ENCODE measurements around the gene OTOGL.

Gene OTOGL

DNA sequence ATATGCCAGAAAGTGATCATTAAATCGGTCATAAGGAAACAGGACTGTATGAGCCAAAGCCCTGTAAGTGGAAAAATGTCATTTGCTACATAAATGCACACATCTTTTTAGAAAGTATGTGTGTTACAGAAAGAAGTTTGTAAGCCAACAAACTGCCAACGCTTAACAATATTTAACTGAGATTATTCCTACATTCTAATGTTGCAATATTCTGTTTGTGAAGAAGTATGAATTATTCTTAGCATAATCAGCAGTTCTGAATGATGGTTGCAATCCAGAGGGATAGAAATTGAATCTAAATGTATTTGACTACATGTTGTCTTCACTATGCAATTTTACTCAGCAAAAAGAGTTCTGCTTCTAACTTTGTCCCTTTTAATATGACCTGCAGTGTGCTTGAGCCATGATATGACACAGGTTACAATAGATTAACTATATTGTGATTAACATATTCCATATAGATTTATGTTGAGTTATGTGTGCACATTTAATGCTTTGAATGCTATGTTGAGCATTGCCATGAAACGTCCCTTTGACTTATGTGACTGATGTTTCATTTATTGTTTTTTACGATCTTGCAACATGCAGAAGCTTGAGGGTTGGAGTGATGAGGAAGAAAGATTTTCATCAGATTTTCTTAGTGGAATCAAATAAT, 277.9 kb downstream of the OTOGL start:
- no peak for DNase-seq (ENCODE audit: low spot score)

GRCh38 chr12:80381121-80381520, 281.8 kb downstream of the OTOGL start:
- DNase-seq (ENCODE audit: low spot score): no peak

GRCh38 chr12:80382254-80382653, 282.9 kb downstream of the OTOGL start:
- DNase-seq (ENCODE audit: low spot score): no peak

- DNase-seq (ENCODE audit: low spot score): no peak
Measured at GRCh38 chr12:80400571-80400991, 301.2 kb downstream of the OTOGL start.

DNA sequence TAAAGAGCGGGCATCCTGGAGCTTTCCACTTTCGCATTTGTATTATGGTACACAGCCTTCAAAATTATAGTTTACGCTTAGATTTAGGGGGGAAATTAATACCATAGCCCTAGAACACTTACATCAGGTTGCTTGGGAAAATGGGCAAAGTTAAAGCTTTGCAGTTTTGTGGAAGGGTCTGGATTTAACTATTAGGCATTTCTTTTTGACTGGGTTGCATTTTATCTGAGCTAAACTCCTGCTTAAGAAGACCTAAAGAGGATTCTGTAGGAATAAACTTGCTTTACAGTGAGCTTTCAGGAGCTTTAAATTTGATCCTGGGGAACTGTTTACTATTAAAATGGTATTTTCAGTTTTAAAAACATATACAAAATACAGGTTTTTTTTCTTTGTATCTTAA, 301.9 kb downstream of the OTOGL start:
- DNase-seq (ENCODE audit: low spot score): no peak

GRCh38 chr12:80404629-80405028, 305.3 kb downstream of the OTOGL start:
- no peak for DNase-seq (ENCODE audit: low spot score)

DNA sequence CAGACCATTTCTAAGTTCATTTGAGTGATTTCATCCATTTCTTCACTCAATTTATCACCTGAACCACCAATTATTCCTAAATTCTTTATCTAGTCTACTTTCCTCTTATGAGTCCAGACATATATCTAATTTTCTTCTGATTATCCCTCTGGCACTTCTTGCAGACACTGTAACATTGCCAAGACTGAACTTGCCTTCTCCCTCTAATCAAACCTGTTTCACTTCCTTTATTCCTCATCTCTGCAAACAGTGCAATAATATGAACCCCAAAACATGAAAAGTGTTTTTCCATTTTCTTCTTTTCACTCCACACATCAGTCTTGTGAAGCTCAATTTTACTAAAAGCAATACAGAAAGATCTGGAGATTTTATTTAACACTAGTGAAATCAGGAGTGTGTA, 306.9 kb downstream of the OTOGL start:
- DNase-seq (ENCODE audit: low spot score): no peak

DNA sequence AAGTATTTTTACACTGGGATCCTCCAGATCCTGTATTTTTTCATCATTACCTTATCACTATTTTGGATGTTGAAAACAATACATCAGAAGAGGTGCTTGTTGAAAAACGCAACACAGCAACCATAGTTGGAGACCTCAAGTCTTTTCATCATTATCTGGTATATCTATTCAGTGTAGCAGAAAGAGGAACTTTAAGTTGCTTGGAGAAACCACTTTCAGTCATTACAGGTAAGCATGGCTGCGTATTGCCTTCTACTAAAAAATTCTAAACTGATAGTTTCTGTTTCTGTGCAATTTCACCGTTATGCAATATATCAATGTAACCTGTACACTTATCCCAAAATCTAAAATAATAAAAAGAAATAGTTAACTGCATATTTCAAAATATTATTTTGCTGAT, 312.4 kb downstream of the OTOGL start:
- DNase-seq (ENCODE audit: low spot score): no peak

GRCh38 chr12:80412343-80412953, 313.1 kb downstream of the OTOGL start:
- DNase-seq (ENCODE audit: low spot score): peak; percentile 40

- no peak for DNase-seq (ENCODE audit: low spot score)
Measured at GRCh38 chr12:80413462-80413861, 314.1 kb downstream of the OTOGL start.

GRCh38 chr12:80415466-80415865, 316.1 kb downstream of the OTOGL start:
- no peak for DNase-seq (ENCODE audit: low spot score)

GRCh38 chr12:80419644-80420043, 320.3 kb downstream of the OTOGL start:
- DNase-seq (ENCODE audit: low spot score): no peak

- no peak for DNase-seq (ENCODE audit: low spot score)
Measured at GRCh38 chr12:80420075-80420474, 320.7 kb downstream of the OTOGL start.

GRCh38 chr12:80422550-80422949, 323.2 kb downstream of the OTOGL start:
- no peak for DNase-seq (ENCODE audit: low spot score)
